IMR-90 (cell line): Measurements from ENCODE around the gene PRIMA1. TPM values are rescaled to one million over a fixed set of nuclear protein-coding genes. Genes with fewer than 3 reads are reported as not detected.

Source experiments
- ATAC-seq: fragments of 200-7000 bp; cut with Tn5 transposase; 2 replicates; pipeline ENCODE4 v1.9.1; 2020; ENCODE audit warnings: low read depth, mild to moderate bottlenecking, moderate library complexity
- BruUV-seq: library from RNA; stranded (reverse); fragments of 400-500 nt; replicated peaks from 2 replicates; lab custom pipeline; 2021; lab: Mats Ljungman, UMichigan
- CTCF ChIA-PET: fragments of 300-600 bp; formaldehyde crosslinking; extraction: SDS; loops from one replicate; lab custom pipeline; 2021; ENCODE audit warnings: antibody characterized with exemption; lab: Yijun Ruan, JAX
- POLR2A ChIA-PET: fragments of 300-600 bp; sonication (Branson Sonifier 250); formaldehyde crosslinking; loops from one replicate; lab custom pipeline; 2022; ENCODE audit warnings: antibody characterized with exemption; ENCODE audit not compliant: unreplicated experiment; lab: Charles Lee
- DNase-seq: peaks from one replicate; pipeline ENCODE4 v3.0.0; 2013
- H2AFZ ChIP-seq: replicated peaks from 2 replicates; pipeline ENCODE3; 2013; ENCODE audit warnings: low read length, mild to moderate bottlenecking; ENCODE audit not compliant: poor library complexity
- H2AK5ac ChIP-seq: 2 replicates; pipeline ENCODE4 v1.6.1; 2013; ENCODE audit warnings: low read depth, low read length, inconsistent platforms
- H2AK9ac ChIP-seq: replicated peaks from 2 replicates; pipeline ENCODE3; 2013; ENCODE audit warnings: mild to moderate bottlenecking, low read depth, low read length, moderate library complexity; ENCODE audit not compliant: poor library complexity
- H2BK120ac ChIP-seq: 2 replicates; pipeline ENCODE4 v1.6.1; 2013; ENCODE audit warnings: low read depth, low read length, inconsistent platforms
- H2BK15ac ChIP-seq: 3 replicates; pipeline ENCODE4 v1.6.1; 2013; ENCODE audit warnings: low read depth, low read length, inconsistent platforms
- H2BK20ac ChIP-seq: 2 replicates; pipeline ENCODE4 v1.6.1; 2013; ENCODE audit warnings: low read depth, mild to moderate bottlenecking, inconsistent platforms, low read length, moderate library complexity
- H2BK5ac ChIP-seq: 2 replicates; pipeline ENCODE4 v1.6.1; 2013; ENCODE audit warnings: mild to moderate bottlenecking, low read depth, low read length, inconsistent platforms; ENCODE audit not compliant: poor library complexity, severe bottlenecking
- H3K14ac ChIP-seq: replicated peaks from 2 replicates; pipeline ENCODE4 v1.6.1; 2013; ENCODE audit warnings: low read depth, low read length, inconsistent platforms
- H3K18ac ChIP-seq: 2 replicates; pipeline ENCODE4 v1.6.1; 2013; ENCODE audit warnings: low read depth, low read length, control low read depth
- H3K23ac ChIP-seq: 2 replicates; pipeline ENCODE4 v1.6.1; 2013; ENCODE audit warnings: low read depth, low read length, inconsistent platforms
- H3K27ac ChIP-seq: 2 replicates; pipeline ENCODE4 v1.5.1; 2013; ENCODE audit warnings: mild to moderate bottlenecking, control low read depth, low read length; ENCODE audit not compliant: insufficient read depth
- H3K27me3 ChIP-seq: 2 replicates; pipeline ENCODE4 v1.6.1; 2013; ENCODE audit warnings: low read length; ENCODE audit not compliant: control insufficient read depth, insufficient read depth
- H3K36me3 ChIP-seq: 2 replicates; pipeline ENCODE4 v1.6.1; 2013; ENCODE audit warnings: low read length, mixed read lengths; ENCODE audit not compliant: control insufficient read depth, insufficient read depth
- H3K4ac ChIP-seq: 2 replicates; pipeline ENCODE4 v1.6.1; 2013; ENCODE audit warnings: low read depth, low read length, inconsistent platforms
- H3K4me1 ChIP-seq: 2 replicates; pipeline ENCODE4 v1.6.1; 2013; ENCODE audit warnings: low read length, mixed read lengths; ENCODE audit not compliant: control insufficient read depth, insufficient read depth
- H3K4me2 ChIP-seq: 2 replicates; pipeline ENCODE4 v1.6.1; 2013; ENCODE audit warnings: low read depth, mild to moderate bottlenecking, control low read depth, low read length, moderate library complexity
- H3K4me3 ChIP-seq: 2 replicates; pipeline ENCODE4 v1.5.1; 2013; ENCODE audit warnings: low read depth, mild to moderate bottlenecking, control low read depth, low read length, moderate library complexity; ENCODE audit not compliant: insufficient read depth
- H3K56ac ChIP-seq: 2 replicates; pipeline ENCODE4 v1.6.1; 2013; ENCODE audit warnings: low read length, inconsistent platforms; ENCODE audit not compliant: insufficient read depth; ENCODE audit errors: extremely low read depth
- H3K79me1 ChIP-seq, 2 experiments: 2 replicates each; pipeline ENCODE4 v1.6.1; 2013; ENCODE audit warnings: low read length in 2 of 2, inconsistent platforms in 1 of 2, low read depth in 1 of 2
- H3K9ac ChIP-seq: 2 replicates; pipeline ENCODE4 v1.6.1; 2013; ENCODE audit warnings: low read depth, low read length, control low read depth
- H3K9me1 ChIP-seq: 2 replicates; pipeline ENCODE4 v1.6.1; 2013; ENCODE audit warnings: low read length, inconsistent platforms; ENCODE audit not compliant: insufficient read depth
- H3K9me3 ChIP-seq: 2 replicates; pipeline ENCODE4 v1.6.1; 2013; ENCODE audit warnings: low read length; ENCODE audit not compliant: control insufficient read depth, insufficient read depth
- H4K20me1 ChIP-seq: 2 replicates; pipeline ENCODE4 v1.6.1; 2013; ENCODE audit warnings: low read length, inconsistent platforms; ENCODE audit not compliant: insufficient read depth
- H4K5ac ChIP-seq: 2 replicates; pipeline ENCODE4 v1.6.1; 2013; ENCODE audit warnings: mild to moderate bottlenecking, low read depth, low read length, control low read depth
- H4K8ac ChIP-seq, 2 experiments: 2 replicates each; pipeline ENCODE4 v1.6.1; 2013; ENCODE audit warnings: low read depth in 2 of 2, low read length in 2 of 2, control low read depth in 1 of 2, inconsistent platforms in 1 of 2
- H4K91ac ChIP-seq: 2 replicates; pipeline ENCODE4 v1.6.1; 2013; ENCODE audit warnings: low read depth, low read length, inconsistent platforms; ENCODE audit not compliant: insufficient read depth
- CEBPB ChIP-seq: IDR thresholded peaks from 2 replicates; pipeline ENCODE4 v1.6.1; 2012; ENCODE audit warnings: low read depth, low read length, improper control_type of control experiment
- CHD1 ChIP-seq: IDR thresholded peaks from 2 replicates; pipeline ENCODE4 v1.6.1; 2012; ENCODE audit warnings: low read depth, low read length, improper control_type of control experiment
- FOS ChIP-seq: fragments of 150-350 bp; IDR thresholded peaks from 2 replicates; pipeline ENCODE4 v1.6.1; 2016; ENCODE audit warnings: low read depth, low read length
- MAFK ChIP-seq: IDR thresholded peaks from 2 replicates; pipeline ENCODE4 v1.6.1; 2012; ENCODE audit warnings: low read depth, low read length, improper control_type of control experiment
- MAZ ChIP-seq: IDR thresholded peaks from 2 replicates; pipeline ENCODE4 v1.6.1; 2012; ENCODE audit warnings: low read depth, mild to moderate bottlenecking, low read length, improper control_type of control experiment, moderate library complexity, borderline replicate concordance
- MXI1 ChIP-seq: IDR thresholded peaks from 2 replicates; pipeline ENCODE4 v1.6.1; 2012; ENCODE audit warnings: low read depth, mild to moderate bottlenecking, low read length, moderate library complexity, borderline replicate concordance
- NFE2L2 ChIP-seq: fragments of 150-350 bp; IDR thresholded peaks from 2 replicates; pipeline ENCODE4 v1.6.1; 2016; ENCODE audit warnings: low read depth, mild to moderate bottlenecking, low read length
- RAD21 ChIP-seq: IDR thresholded peaks from 2 replicates; pipeline ENCODE4 v1.6.1; 2012; ENCODE audit warnings: low read length, improper control_type of control experiment
- RCOR1 ChIP-seq: IDR thresholded peaks from 2 replicates; pipeline ENCODE4 v1.6.1; 2012; ENCODE audit warnings: mild to moderate bottlenecking, low read length, improper control_type of control experiment; ENCODE audit not compliant: insufficient replicate concordance
- RFX5 ChIP-seq: IDR thresholded peaks from 2 replicates; pipeline ENCODE4 v1.8.0; 2012; ENCODE audit warnings: low read depth, mild to moderate bottlenecking, low read length, moderate library complexity
- SMC3 ChIP-seq: fragments of 150-350 bp; IDR thresholded peaks from 2 replicates; pipeline ENCODE4 v1.6.1; 2016; ENCODE audit warnings: low read depth, mild to moderate bottlenecking, antibody characterized with exemption, low read length, moderate library complexity
- WGBS, 2 experiments: methylation state at CpG; one replicate each; pipeline versions ENCODE4 v1.1.5 to v1.1.7; 2013; ENCODE audit warnings: missing lambda C conversion rate in 2 of 2; ENCODE audit not compliant: insufficient read length in 1 of 2; ENCODE audit errors: extremely low coverage in 2 of 2; 5-methylcytosine and 5-hydroxymethylcytosine counted together
- dilution Hi-C: fragments of 300-500 bp; cut with HindIII; formaldehyde crosslinking; loops from one replicate; pipeline ENCODE4 v1.14.3; 2018; ENCODE audit warnings: low sequenced_read_pairs; ENCODE audit not compliant: unreplicated experiment
- in situ Hi-C: fragments of 300-500 bp; cut with MboI; formaldehyde crosslinking; loops from 3 replicates; pipeline ENCODE4 v1.14.3; 2019; ENCODE audit warnings: low sequenced_read_pairs, inconsistent platforms, mixed read lengths
- intact Hi-C: fragments of 100-400 bp; cut with micrococcal nuclease; formaldehyde crosslinking; loops from 2 replicates; pipeline ENCODE4 v1.10.0; 2022
- polyA plus RNA-seq, 3 experiments: library from polyadenylated mRNA; depleted of rRNA; stranded (reverse); fragments of >200 nt; gene quantifications; 2 replicates each; pipeline ENCODE4 v1.2.3, GENCODE V29; 2012; ENCODE audit warnings: low replicate concordance in 1 of 3
- total RNA-seq: library from RNA; depleted of rRNA; stranded (reverse); fragments of >200 nt; gene quantifications from 2 replicates; pipeline ENCODE4 v1.2.3, GENCODE V29; 2012
- TF ChIP-seq, protein P1 (sequence below): fragments of 150-350 bp; IDR thresholded peaks from 2 replicates; pipeline ENCODE4 v1.6.1; 2017; ENCODE audit warnings: mild to moderate bottlenecking, antibody characterized with exemption, low read length, low read depth
- TF ChIP-seq, protein P2 (sequence below): conservative IDR thresholded peaks from 2 replicates; pipeline ENCODE4 v1.5.1; 2012; ENCODE audit warnings: mild to moderate bottlenecking, low read depth, low read length, improper control_type of control experiment

PRIMA1 gene
- total and polyA plus RNA-seq, 2 of the 4 experiments (the other 2 are of a cell fraction): not detected

DNA sequence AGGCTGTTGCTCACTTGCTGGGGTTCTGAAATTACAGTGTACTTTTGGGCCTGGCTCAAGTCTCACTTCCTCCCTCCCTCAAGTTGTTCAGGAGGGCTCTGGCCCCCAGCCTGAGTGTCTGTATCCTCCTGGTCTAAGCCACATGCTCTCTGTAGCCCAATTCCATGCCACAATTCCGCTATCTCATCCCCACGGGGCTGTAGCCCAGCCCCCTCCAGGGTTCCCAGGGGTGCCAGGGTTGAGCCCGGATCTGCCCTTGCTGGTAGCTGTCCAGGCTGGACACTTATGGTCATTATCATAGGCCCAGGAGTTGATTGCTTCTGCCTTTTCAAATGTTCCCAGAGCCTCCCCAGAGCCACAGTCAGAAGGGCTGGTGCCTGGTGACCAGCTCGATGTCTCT lies 65.3 kb downstream of the PRIMA1 start:
- Histone ChIP-seq H3K79me1 (no peaks in the 10 kb centered on the region), H2AK9ac (no peak overlapping the region), H3K4me3 (no peak overlapping the region), H2BK20ac (no peak overlapping the region), H3K9ac (no peak overlapping the region), H3K18ac (no peak overlapping the region), H2BK5ac (no peak overlapping the region), H3K36me3 (no peaks in the 10 kb centered on the region), H4K20me1 (no peaks in the 10 kb centered on the region), H3K4ac (no peak overlapping the region), H3K9me3 (peaks cover 29% of the 10 kb centered on the region), H4K5ac (no peak overlapping the region), H4K91ac (no peak overlapping the region), H3K4me1 (no peaks in the 10 kb centered on the region), H2AFZ (no peak overlapping the region), H2BK15ac (no peak overlapping the region), H3K4me2 (no peak overlapping the region), H3K23ac (no peak overlapping the region), H3K56ac (no peak overlapping the region), H3K14ac (no peak overlapping the region), H3K9me1 (no peaks in the 10 kb centered on the region), H2AK5ac (no peak overlapping the region), H2BK120ac (no peak overlapping the region), H3K27ac (no peak overlapping the region), H4K8ac (no peak overlapping the region), H3K27me3 (no peaks in the 10 kb centered on the region)
- TF ChIP-seq, protein P1, sequence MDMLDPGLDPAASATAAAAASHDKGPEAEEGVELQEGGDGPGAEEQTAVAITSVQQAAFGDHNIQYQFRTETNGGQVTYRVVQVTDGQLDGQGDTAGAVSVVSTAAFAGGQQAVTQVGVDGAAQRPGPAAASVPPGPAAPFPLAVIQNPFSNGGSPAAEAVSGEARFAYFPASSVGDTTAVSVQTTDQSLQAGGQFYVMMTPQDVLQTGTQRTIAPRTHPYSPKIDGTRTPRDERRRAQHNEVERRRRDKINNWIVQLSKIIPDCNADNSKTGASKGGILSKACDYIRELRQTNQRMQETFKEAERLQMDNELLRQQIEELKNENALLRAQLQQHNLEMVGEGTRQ: no peak
- no peak for TF ChIP-seq MXI1
- TF ChIP-seq RAD21: no peak
- no peak for TF ChIP-seq RFX5
- no peak for TF ChIP-seq CHD1
- TF ChIP-seq, protein P2, sequence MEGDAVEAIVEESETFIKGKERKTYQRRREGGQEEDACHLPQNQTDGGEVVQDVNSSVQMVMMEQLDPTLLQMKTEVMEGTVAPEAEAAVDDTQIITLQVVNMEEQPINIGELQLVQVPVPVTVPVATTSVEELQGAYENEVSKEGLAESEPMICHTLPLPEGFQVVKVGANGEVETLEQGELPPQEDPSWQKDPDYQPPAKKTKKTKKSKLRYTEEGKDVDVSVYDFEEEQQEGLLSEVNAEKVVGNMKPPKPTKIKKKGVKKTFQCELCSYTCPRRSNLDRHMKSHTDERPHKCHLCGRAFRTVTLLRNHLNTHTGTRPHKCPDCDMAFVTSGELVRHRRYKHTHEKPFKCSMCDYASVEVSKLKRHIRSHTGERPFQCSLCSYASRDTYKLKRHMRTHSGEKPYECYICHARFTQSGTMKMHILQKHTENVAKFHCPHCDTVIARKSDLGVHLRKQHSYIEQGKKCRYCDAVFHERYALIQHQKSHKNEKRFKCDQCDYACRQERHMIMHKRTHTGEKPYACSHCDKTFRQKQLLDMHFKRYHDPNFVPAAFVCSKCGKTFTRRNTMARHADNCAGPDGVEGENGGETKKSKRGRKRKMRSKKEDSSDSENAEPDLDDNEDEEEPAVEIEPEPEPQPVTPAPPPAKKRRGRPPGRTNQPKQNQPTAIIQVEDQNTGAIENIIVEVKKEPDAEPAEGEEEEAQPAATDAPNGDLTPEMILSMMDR: no peak
- no peak for TF ChIP-seq CEBPB
- TF ChIP-seq MAZ: no peak
- no peak for TF ChIP-seq MAFK
- no peak for TF ChIP-seq FOS
- TF ChIP-seq NFE2L2: no peak
- TF ChIP-seq RCOR1: no peak
- TF ChIP-seq SMC3: no peak
- BruUV-seq: no TSS peak
- in situ Hi-C loops: no loop called here
- DNase-seq: no peak
- dilution Hi-C loops: no loop called here
- WGBS, 2 experiments: no CpG with 5 or more reads among the region's 4 CpGs
- intact Hi-C loops: no loop called here
- no peak for ATAC-seq
- POLR2A ChIA-PET: no interaction called here
- CTCF ChIA-PET: no interaction called here
